Measurements from ENCODE around the gene STK24.

- TF ChIP-seq CTCF (IDR thresholded peaks at IDR 0.05) (no peak), EP300 (IDR thresholded peaks at IDR 0.05) (no peak), POLR2A (IDR thresholded peaks at IDR 0.05) (no peak)
Observed at GRCh38 chr13:98517576-98518310, 59.2 kb downstream of the STK24 start.

All from tibial nerve (tissue), 4 donors.